Kidney epithelial cell (primary cell): Measurements from ENCODE around the gene PPP1R14B. TPM values are rescaled to one million over a fixed set of nuclear protein-coding genes. Genes with fewer than 3 reads are reported as not detected.

Experiments used
- DNase-seq: peaks from one replicate; pipeline ENCODE4 v3.0.0-alpha.2; 2010; ENCODE audit warnings: low read depth
- H3K27me3 ChIP-seq: 2 replicates; pipeline ENCODE4 v1.6.0; 2011; ENCODE audit warnings: low read length; ENCODE audit not compliant: control insufficient read depth, insufficient read depth
- H3K36me3 ChIP-seq: 2 replicates; pipeline ENCODE4 v1.5.1; 2011; ENCODE audit warnings: low read length; ENCODE audit not compliant: control insufficient read depth, insufficient read depth
- H3K4me3 ChIP-seq: 2 replicates; pipeline ENCODE4 v1.5.1; 2011; ENCODE audit warnings: low read depth, mild to moderate bottlenecking, control low read depth, low read length
- CTCF ChIP-seq: IDR thresholded peaks from 2 replicates; pipeline ENCODE4 v1.5.1; 2011; ENCODE audit warnings: mild to moderate bottlenecking, moderate library complexity, low read length, control low read depth, inconsistent platforms; ENCODE audit not compliant: insufficient read depth, poor library complexity, severe bottlenecking
- total RNA-seq: library from RNA; depleted of rRNA; stranded (reverse); fragments of >200 nt; gene quantifications from 2 replicates; pipeline ENCODE4 v1.2.3, GENCODE V29; 2015

Gene PPP1R14B
- total RNA-seq, 1 donor from 2014 or later = 599 TPM

- Histone ChIP-seq H3K4me3 (no peak overlapping the region), H3K27me3 (no peaks in the 10 kb centered on the region), H3K36me3 (peaks cover 2% of the 10 kb centered on the region)
- DNase-seq = no peak
- TF ChIP-seq CTCF = no peak
Measured at GRCh38 chr11:64210301-64211020, 36.3 kb downstream of the PPP1R14B start.

- Histone ChIP-seq H3K4me3 (no peak overlapping the region), H3K27me3 (no peaks in the 10 kb centered on the region), H3K36me3 (peaks cover 2% of the 10 kb centered on the region)
- TF ChIP-seq CTCF = no peak
- DNase-seq = no peak
Measured at GRCh38 chr11:64209563-64209843, 37.2 kb downstream of the PPP1R14B start.

- TF ChIP-seq CTCF = no peak
- no peak for DNase-seq
- peaks cover 2% of the 10 kb centered on the region for H3K36me3 ChIP-seq
- H3K27me3 ChIP-seq = no peaks in the 10 kb centered on the region
- H3K4me3 ChIP-seq = no peak overlapping the region
Measured at GRCh38 chr11:64208796-64209562, 37.8 kb downstream of the PPP1R14B start.

GRCh38 chr11:64208086-64208795, 38.5 kb downstream of the PPP1R14B start:
- H3K4me3 ChIP-seq = no peak overlapping the region
- H3K27me3 ChIP-seq = no peaks in the 10 kb centered on the region
- DNase-seq = no peak
- peaks cover 2% of the 10 kb centered on the region for H3K36me3 ChIP-seq
- no peak for TF ChIP-seq CTCF

- no peaks in the 10 kb centered on the region for H3K27me3 ChIP-seq
- no peak for TF ChIP-seq CTCF
- no peak for DNase-seq
- H3K36me3 ChIP-seq = peaks cover 2% of the 10 kb centered on the region
- no peak overlapping the region for H3K4me3 ChIP-seq
Measured at GRCh38 chr11:64207256-64208085, 39.3 kb downstream of the PPP1R14B start.
